RPMI7951 (cell line): ENCODE measurements around the gene ARHGAP21. TPM values are rescaled to one million over a fixed set of nuclear protein-coding genes. Genes with fewer than 3 reads are reported as not detected.

Source experiments
- DNase-seq: peaks from one replicate; pipeline ENCODE4 v3.0.0-alpha.2; 2012; ENCODE audit warnings: low read depth
- total RNA-seq: library from RNA; depleted of rRNA; stranded (reverse); fragments of >200 nt; shearing (Covaris generic); gene quantifications from 2 replicates; pipeline ENCODE4 v1.2.3, GENCODE V29; 2014

ARHGAP21 gene
- total RNA-seq, 1 experiment from 2014 or later, result 76.3 TPM

GRCh38 chr10:24722676-24723385, 856 bp downstream of the ARHGAP21 start:
- peak; percentile 77 for DNase-seq

DNA sequence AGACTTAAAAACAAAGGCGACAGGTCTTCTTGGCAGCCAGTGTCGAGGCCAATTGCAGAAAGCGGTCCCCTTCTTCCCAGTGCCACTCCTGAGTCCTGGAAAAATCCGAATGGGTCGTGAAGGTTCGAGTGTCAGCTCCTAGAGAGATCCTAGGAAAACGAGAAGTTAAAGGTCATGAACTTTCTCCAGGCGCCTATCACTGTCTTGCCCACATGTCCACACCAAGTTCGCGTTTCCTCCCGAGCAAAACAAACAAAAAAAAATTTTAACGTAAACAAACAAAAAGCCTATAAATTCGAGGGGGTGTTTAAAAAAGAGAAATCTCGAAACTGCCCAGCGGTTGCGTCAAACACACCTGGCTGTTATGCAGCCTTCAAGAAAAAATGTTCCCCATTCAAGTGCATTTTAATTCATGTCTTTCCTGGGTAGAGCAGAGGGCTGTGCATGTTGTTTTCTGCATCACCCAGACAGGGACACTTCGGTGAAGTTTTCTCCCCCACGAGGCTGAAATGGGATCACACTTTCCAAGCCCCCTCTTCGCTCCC, 1.5 kb downstream of the ARHGAP21 start:
- DNase-seq, result no peak

- peak; percentile 22 for DNase-seq
Measured at GRCh38 chr10:24721229-24722106, 2.2 kb downstream of the ARHGAP21 start.

DNA sequence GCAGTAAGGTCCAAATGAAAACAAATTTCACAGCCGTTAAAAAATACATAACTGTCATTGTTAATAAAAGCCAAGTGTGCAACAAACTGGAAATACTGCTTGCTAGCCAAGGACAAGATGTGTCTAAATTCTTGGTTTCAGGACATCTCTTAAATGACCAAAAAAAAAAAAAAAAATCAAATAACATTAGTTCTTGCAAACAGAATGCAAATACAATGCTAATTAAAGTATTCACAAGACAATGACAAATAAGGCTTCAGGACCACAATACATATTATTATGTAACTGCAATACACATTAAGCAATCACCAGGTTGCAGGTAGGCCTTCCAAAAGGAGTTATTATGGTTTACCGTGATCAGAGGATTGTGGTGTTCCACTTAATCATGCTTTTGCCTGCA, 3.6 kb downstream of the ARHGAP21 start:
- no peak for DNase-seq

DNA sequence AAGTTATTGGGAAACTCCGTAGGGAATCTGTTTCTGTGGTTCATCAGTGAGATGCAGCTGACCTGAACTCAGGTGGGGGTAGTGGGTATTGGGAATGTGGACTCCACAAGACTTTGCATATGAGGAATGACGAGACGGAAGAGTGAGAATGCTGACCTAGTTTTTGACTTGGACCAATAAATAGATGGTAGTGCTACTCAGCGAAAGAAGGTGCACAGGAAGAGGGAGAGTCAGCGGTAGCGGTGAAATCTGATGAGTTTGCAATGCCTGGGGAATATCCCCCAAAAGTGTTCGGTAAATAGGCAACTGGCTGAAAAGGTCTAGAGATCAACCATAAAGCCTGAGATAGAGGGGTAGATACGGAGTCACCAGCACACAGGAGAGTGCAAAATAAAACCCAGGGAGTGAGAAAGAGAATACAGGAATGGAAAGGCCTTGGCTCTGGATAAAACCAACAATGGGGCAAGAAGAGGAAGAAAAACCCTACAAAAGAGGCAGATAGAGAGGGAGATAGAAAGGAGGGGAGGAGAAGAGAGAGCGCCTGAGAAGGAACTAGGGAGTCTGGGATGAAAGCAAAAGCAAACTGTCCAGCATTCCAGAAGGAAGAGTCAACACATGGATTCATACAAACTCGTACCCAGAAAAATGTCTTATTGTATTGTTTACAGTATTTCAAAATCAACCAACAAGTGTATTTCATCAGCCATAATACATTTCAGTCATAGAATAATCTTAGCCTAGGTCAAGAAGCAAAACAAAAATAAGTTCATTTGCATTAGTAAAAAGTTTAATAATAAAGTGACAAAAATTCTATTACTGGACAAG, 5.4 kb downstream of the ARHGAP21 start:
- peak; percentile 63 for DNase-seq

DNA sequence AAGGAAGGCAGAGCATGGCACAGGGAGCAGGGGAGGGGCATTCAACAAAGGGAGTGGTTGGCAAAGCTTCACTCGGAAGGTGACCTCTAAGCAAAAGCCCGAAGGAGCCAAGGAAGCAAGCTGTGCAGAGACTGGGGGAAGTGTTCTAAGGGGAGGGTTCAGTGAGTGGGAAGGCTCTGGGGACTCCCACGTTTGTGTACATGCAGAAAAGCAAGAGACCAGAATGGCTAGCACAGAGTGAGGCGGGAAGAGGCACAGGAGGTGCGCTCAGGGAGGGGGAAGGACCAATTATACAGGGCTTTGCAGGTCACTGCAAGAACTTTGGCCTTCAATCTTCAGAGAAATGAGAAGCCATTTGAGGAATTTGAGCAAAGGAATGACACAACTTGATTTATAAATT, 7.4 kb downstream of the ARHGAP21 start:
- no peak for DNase-seq

- DNase-seq, result no peak
Measured at GRCh38 chr10:24715246-24715769, 8.4 kb downstream of the ARHGAP21 start.

DNA sequence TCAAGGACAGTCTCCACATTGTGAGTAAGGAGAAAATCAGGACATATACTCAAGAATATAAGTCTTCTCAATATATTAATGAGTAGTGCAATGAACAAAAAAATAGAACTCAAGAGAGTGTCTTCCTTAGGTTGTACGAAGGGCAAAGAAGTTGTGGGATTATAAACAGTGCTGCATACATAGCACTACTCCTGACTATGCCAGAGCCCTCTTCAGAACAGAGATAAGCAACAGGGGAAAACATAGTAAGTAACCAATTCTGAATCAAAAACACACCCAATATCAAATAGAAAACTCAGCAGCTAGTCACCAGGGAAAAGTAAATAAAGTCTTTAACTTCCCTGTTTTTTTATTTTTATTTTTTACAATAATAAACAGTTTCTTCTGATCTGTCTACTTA, 10.6 kb downstream of the ARHGAP21 start:
- no peak for DNase-seq

DNA sequence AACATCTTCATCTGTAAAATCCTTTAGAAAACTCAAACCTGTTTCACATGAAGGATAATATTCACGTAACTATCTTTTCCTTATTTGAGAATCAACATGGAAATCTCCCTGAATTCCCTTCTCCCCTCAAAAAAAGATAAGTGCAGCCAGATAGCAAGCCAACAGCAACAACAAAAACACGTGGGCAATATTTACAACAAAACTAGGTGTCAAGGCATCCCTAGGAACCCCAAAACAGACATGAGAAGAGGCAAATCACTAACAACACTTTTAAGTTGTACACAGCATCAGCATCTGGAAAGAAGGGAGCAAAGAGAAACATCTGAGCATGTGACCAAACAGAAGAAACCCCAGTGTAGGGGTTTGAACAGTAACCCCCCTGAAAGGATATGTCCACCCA, 12.2 kb downstream of the ARHGAP21 start:
- no peak for DNase-seq

DNA sequence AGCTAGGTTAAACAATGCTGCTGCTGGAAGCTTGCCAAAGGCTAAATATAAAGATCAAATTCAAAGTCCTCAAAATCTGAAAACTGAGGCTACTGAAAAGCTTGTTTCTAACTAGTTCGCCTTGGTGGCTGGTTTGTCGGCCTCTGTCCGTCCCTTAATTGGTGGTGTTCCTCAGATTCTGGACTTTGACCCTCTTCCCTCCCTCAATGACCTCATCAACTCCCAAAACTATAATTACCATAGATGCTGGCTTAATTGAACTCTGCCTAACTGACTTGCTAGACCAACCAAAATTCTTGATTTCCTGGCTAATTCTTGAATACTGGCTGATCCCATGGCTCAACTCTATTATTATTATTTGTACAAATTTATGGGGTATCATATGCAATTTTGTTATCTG, 15.6 kb downstream of the ARHGAP21 start:
- no peak for DNase-seq

GRCh38 chr10:24707445-24707844, 16.2 kb downstream of the ARHGAP21 start:
- no peak for DNase-seq

DNA sequence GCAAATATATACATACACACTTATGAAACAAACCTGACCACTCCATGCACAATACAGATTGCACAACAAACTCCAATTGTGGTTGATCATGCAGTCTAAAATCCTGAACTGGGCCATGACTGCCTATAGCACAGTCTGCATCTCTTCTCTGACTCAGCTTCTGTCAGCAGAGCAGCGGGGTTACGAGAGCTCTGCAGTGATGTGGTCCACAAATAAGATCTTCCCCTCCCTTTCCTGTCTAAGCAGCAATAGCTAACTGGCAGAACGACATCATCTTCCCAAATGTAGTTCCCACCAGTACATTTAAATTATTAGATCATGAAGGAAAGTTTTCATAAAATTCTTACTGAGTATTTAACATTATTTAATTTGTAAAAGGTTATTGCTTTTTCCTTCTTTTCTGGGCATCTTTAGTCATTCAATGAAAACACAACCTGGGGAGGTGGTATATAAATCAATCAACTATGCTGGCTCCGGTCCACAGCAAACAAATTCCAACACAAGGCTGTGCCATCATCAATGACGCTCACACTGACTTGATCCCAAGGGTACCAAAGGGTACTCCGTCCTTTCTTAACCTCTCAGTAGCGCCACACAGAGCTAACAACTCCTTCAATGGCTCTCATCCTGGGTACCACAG, 17.1 kb downstream of the ARHGAP21 start:
- DNase-seq, result peak; percentile 90

DNA sequence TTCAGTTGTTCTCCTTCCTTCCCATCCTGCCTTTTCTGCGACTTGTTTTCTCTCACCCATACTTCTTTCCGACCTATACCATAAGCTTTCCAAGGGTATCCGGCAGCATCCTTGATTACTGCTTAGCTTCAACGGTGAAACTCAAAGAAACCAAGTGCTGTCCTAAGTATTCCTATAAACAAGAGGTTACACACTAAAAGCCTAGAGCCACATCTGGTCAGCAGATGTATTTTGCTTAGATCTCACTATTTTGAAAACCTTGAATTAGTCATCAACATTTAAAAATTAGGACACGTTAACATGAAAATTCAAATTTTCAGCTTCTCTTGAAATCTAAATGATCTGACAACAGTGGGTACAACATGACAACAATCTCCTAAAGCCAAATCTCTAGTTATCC, 20.0 kb downstream of the ARHGAP21 start:
- DNase-seq, result peak; percentile 92

GRCh38 chr10:24701447-24701846, 22.2 kb downstream of the ARHGAP21 start:
- DNase-seq, result peak; percentile 39

GRCh38 chr10:24700948-24701347, 22.7 kb downstream of the ARHGAP21 start:
- no peak for DNase-seq

DNA sequence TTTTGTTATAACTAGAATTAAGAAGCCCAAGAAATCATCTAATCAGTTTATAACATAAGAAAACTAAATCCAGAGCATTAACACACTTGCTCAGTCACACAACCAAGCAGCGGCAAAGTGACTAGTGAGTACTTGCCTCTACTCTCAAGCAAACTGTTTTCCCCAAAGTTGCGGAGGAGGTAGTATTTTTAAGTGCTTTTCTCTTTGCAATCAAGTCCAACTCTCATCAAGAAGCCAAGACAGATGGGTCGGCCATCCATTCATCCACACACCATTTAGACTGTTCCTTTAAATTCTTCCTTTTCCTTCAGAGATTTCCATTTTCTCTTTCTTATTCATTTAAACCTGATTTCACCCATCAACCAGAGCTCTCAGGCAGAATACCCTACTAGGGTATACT, 25.4 kb downstream of the ARHGAP21 start:
- no peak for DNase-seq

- no peak for DNase-seq
Measured at GRCh38 chr10:24697080-24697479, 26.6 kb downstream of the ARHGAP21 start.

DNA sequence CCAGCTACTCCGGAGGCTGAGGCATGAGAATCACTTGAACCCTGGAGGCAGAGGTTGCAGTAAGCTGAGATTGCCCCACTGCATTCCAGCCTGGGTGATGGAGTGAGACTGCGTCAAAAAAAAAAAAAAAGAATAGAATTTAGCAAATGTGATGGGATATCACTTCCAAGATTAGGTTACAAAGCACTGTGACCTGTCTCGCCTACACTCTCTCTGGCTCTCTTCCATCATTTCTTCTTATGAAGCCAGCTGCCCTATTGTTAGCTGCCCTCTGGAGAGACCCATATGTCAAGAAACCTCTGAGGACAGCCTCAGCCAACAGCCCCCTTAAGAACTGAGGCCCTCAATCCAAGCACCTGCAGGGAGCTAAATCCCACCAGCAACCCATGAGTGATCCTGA, 28.2 kb downstream of the ARHGAP21 start:
- no peak for DNase-seq

DNA sequence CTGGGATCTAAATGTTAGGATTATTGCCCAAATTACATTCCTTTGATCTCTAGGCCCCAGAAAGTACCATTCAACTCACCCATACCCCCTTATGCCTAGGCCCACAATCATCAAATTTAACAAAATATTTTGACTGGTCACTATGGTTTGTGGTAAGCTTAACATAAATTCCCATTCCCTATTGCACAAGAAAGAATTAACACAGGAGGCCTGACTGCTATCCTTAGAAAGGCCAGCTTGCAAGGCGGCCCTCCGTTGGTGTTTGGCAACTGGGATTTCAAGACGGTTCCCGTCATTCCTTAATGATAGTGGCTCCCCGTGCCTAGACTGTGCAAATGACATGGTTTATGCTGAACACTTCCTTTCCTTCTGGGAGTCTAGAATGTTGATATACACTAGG, 29.6 kb downstream of the ARHGAP21 start:
- DNase-seq, result peak; percentile 57

- DNase-seq, result no peak
Measured at GRCh38 chr10:24690961-24691512, 32.6 kb downstream of the ARHGAP21 start.
